ENCODE measurements around the gene FAM200B. TPM values are rescaled to one million over a fixed set of nuclear protein-coding genes. Genes with fewer than 3 reads are reported as not detected.

Gene FAM200B
- total RNA-seq, 2 donors from 2014 or later: 30.4 to 36.8 TPM

GRCh38 chr4:15665753-15666365, 15.8 kb upstream of the FAM200B start:
- intact Hi-C loops (cut with DNase I): no loop called here
- no peak for DNase-seq (ENCODE audit: low spot score)

- no peak for DNase-seq (ENCODE audit: low spot score)
- intact Hi-C loops (cut with DNase I): no loop called here
Observed at GRCh38 chr4:15667006-15667405, 14.6 kb upstream of the FAM200B start.

GRCh38 chr4:15668566-15669435, 12.8 kb upstream of the FAM200B start:
- no peak for DNase-seq (ENCODE audit: low spot score)
- intact Hi-C loops (cut with DNase I): no loop called here

GRCh38 chr4:15670576-15670975, 11.1 kb upstream of the FAM200B start:
- intact Hi-C loops (cut with DNase I): no loop called here
- DNase-seq (ENCODE audit: low spot score): no peak

- intact Hi-C loops (cut with DNase I): no loop called here
- DNase-seq (ENCODE audit: low spot score): no peak
Observed at GRCh38 chr4:15672101-15672500, 9.5 kb upstream of the FAM200B start.

GRCh38 chr4:15673337-15673736, 8.3 kb upstream of the FAM200B start:
- intact Hi-C loops (cut with DNase I): no loop called here
- no peak for DNase-seq (ENCODE audit: low spot score)

- no peak for DNase-seq (ENCODE audit: low spot score)
- intact Hi-C loops (cut with DNase I): no loop called here
Observed at GRCh38 chr4:15674046-15674445, 7.6 kb upstream of the FAM200B start.

GRCh38 chr4:15674926-15675325, 6.7 kb upstream of the FAM200B start:
- no peak for DNase-seq (ENCODE audit: low spot score)
- intact Hi-C loops (cut with DNase I): no loop called here

- intact Hi-C loops (cut with DNase I): no loop called here
- DNase-seq (ENCODE audit: low spot score): no peak
Observed at GRCh38 chr4:15675356-15675755, 6.3 kb upstream of the FAM200B start.

GRCh38 chr4:15676039-15676438, 5.6 kb upstream of the FAM200B start:
- DNase-seq (ENCODE audit: low spot score): no peak
- intact Hi-C loops (cut with DNase I): no loop called here

GRCh38 chr4:15676899-15677298, 4.7 kb upstream of the FAM200B start:
- intact Hi-C loops (cut with DNase I): no loop called here
- no peak for DNase-seq (ENCODE audit: low spot score)

GRCh38 chr4:15677507-15677988, 4.1 kb upstream of the FAM200B start:
- intact Hi-C loops (cut with DNase I): no loop called here
- no peak for DNase-seq (ENCODE audit: low spot score)

GRCh38 chr4:15681067-15681371, 608 bp upstream of the FAM200B start:
- no peak for DNase-seq (ENCODE audit: low spot score)
- intact Hi-C loops (cut with DNase I): no loop called here

GRCh38 chr4:15682242-15683142, 865 bp downstream of the FAM200B start:
- DNase-seq (ENCODE audit: low spot score): no peak
- intact Hi-C loops (cut with DNase I): loop anchor here in 1 of 2 donors (2.0 kb wide), 1 partner anchor 76 kb away; no protein-coding TSS in a partner anchor

- intact Hi-C loops (cut with DNase I): loop anchor here in 1 of 2 donors (2.0 kb wide), 1 partner anchor 76 kb away; no protein-coding TSS in a partner anchor
- DNase-seq (ENCODE audit: low spot score): no peak
Observed at GRCh38 chr4:15683143-15683495, 1.5 kb downstream of the FAM200B start.

GRCh38 chr4:15684498-15684897, 2.9 kb downstream of the FAM200B start:
- intact Hi-C loops (cut with DNase I): no loop called here

GRCh38 chr4:15688051-15688450, 6.4 kb downstream of the FAM200B start:
- intact Hi-C loops (cut with DNase I): no loop called here

More at GRCh38 chr4:15684498-15684897, 2.9 kb downstream of the FAM200B start:
- no peak for DNase-seq (ENCODE audit: low spot score)

GRCh38 chr4:15689540-15689939, 7.9 kb downstream of the FAM200B start:
- no peak for DNase-seq (ENCODE audit: low spot score)

More at GRCh38 chr4:15688051-15688450, 6.4 kb downstream of the FAM200B start:
- DNase-seq (ENCODE audit: low spot score): no peak

GRCh38 chr4:15690020-15690809, 8.6 kb downstream of the FAM200B start:
- DNase-seq (ENCODE audit: low spot score): no peak
- intact Hi-C loops (cut with DNase I): no loop called here

More at GRCh38 chr4:15689540-15689939, 7.9 kb downstream of the FAM200B start:
- intact Hi-C loops (cut with DNase I): no loop called here

All from posterior vena cava (tissue), 2 donors.